Activated CD4-positive, alpha-beta T cell treated with anti-CD3 and anti-CD28 coated beads, Interleukin-2, amount 10 ng/mL, durations not matched to agents 24 days and 14 days (primary cell): ENCODE results near the gene TLNRD1. TPM values are rescaled to one million over a fixed set of nuclear protein-coding genes. Genes with fewer than 3 reads are reported as not detected.

Source experiments
- DNase-seq: peaks from one replicate; pipeline ENCODE4 v3.0.0; 2022
- H3K27ac Mint-ChIP-seq: one replicate; pipeline ENCODE4 v1.8.0; 2022; ENCODE audit warnings: mild to moderate bottlenecking, mixed read lengths
- H3K27me3 Mint-ChIP-seq: one replicate; pipeline ENCODE4 v1.8.0; 2022; ENCODE audit warnings: mixed read lengths
- H3K36me3 Mint-ChIP-seq: one replicate; pipeline ENCODE4 v1.8.0; 2022; ENCODE audit warnings: low read depth, mild to moderate bottlenecking, mixed read lengths
- H3K4me1 Mint-ChIP-seq: one replicate; pipeline ENCODE4 v1.8.0; 2021; ENCODE audit warnings: mixed read lengths
- H3K4me3 Mint-ChIP-seq: one replicate; pipeline ENCODE4 v1.8.0; 2022; ENCODE audit warnings: mild to moderate bottlenecking, moderate library complexity, mixed read lengths
- H3K9me3 Mint-ChIP-seq: one replicate; pipeline ENCODE4 v1.8.0; 2021; ENCODE audit warnings: mixed read lengths
- intact Hi-C: fragments of 100-400 bp; cut with micrococcal nuclease; formaldehyde crosslinking; loops from one replicate; pipeline ENCODE4 v1.15.1; 2023
- total RNA-seq: library from RNA; stranded (reverse); gene quantifications from 2 replicates; pipeline ENCODE4 v1.2.3, GENCODE V29; 2022

Gene TLNRD1
- total RNA-seq, 1 donor from 2014 or later: 25.8 TPM

- no peak for DNase-seq
- Mint-ChIP-seq H3K27ac (no peak overlapping the region), H3K4me1 (peaks cover 14% of the 10 kb centered on the region), H3K27me3 (no peaks in the 10 kb centered on the region), H3K4me3 (no peak overlapping the region), H3K9me3 (peaks cover 22% of the 10 kb centered on the region), H3K36me3 (peaks cover 5% of the 10 kb centered on the region)
- intact Hi-C loops: no loop called here
Measured at GRCh38 chr15:81033508-81033907, 32.8 kb downstream of the TLNRD1 start.

- peaks cover 10% of the 10 kb centered on the region for H3K4me1 Mint-ChIP-seq
- intact Hi-C loops: no loop called here
- peaks cover 6% of the 10 kb centered on the region for H3K9me3 Mint-ChIP-seq
- no peak for DNase-seq
- no peak overlapping the region for H3K4me3 Mint-ChIP-seq
- no peaks in the 10 kb centered on the region for H3K27me3 Mint-ChIP-seq
- H3K27ac Mint-ChIP-seq: no peak overlapping the region
- H3K36me3 Mint-ChIP-seq: no peaks in the 10 kb centered on the region
Measured at GRCh38 chr15:81037952-81038743, 37.4 kb downstream of the TLNRD1 start.

DNA sequence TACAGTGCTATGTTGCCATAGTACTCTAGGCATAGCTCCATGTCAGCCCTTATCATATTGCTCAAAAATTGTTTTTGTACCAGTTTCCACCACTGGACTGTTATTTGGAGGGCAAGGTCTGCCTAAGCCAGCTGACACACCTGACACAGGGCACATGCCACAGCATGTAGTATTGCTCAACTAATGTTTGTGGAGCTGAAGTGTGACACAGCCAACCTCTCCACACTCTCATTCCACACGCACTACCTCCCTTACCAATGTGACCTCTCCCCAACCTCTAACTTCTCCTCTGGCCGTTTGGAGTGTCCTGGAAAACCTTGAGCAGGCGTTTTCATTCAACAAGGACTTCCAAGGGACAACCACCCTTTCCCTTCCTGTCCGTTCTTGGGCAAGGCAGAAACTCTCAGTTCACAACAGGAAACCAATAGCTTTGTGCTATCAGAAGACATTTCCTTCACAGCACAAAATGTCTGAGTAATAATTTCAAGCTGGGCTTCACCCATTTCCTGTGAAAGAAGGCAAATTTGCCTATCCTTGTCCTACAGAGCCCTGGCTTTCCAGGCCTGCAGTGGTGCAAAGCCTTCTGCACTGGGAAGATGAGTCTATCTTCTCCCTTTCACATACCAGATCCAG, 38.4 kb downstream of the TLNRD1 start:
- intact Hi-C loops: no loop called here
- H3K4me3 Mint-ChIP-seq: peak overlapping the region; percentile 6
- DNase-seq: peak; percentile 60

GRCh38 chr15:81040757-81041156, 40.0 kb downstream of the TLNRD1 start:
- no peaks in the 10 kb centered on the region for H3K27me3 Mint-ChIP-seq
- H3K27ac Mint-ChIP-seq: no peak overlapping the region
- no peak for DNase-seq
- H3K4me3 Mint-ChIP-seq: no peak overlapping the region
- intact Hi-C loops: no loop called here
- peaks cover 10% of the 10 kb centered on the region for H3K4me1 Mint-ChIP-seq
- H3K36me3 Mint-ChIP-seq: no peaks in the 10 kb centered on the region
- peaks cover 6% of the 10 kb centered on the region for H3K9me3 Mint-ChIP-seq

More for the DNA sequence above, 38.4 kb downstream of the TLNRD1 start:
- Mint-ChIP-seq H3K27ac (peak overlapping the region; percentile 57), H3K36me3 (no peaks in the 10 kb centered on the region), H3K4me1 (peaks cover 10% of the 10 kb centered on the region), H3K27me3 (no peaks in the 10 kb centered on the region), H3K9me3 (peaks cover 6% of the 10 kb centered on the region)

- DNase-seq: no peak
- Mint-ChIP-seq H3K9me3 (peaks cover 14% of the 10 kb centered on the region), H3K4me1 (peaks cover 8% of the 10 kb centered on the region), H3K36me3 (no peaks in the 10 kb centered on the region), H3K4me3 (no peak overlapping the region), H3K27me3 (no peaks in the 10 kb centered on the region), H3K27ac (no peak overlapping the region)
- intact Hi-C loops: no loop called here
Measured at GRCh38 chr15:81043281-81043934, 42.7 kb downstream of the TLNRD1 start.

GRCh38 chr15:81043935-81044575, 43.3 kb downstream of the TLNRD1 start:
- Mint-ChIP-seq H3K27me3 (no peaks in the 10 kb centered on the region), H3K4me1 (peaks cover 6% of the 10 kb centered on the region), H3K27ac (no peak overlapping the region), H3K36me3 (no peaks in the 10 kb centered on the region), H3K9me3 (peaks cover 14% of the 10 kb centered on the region), H3K4me3 (no peak overlapping the region)
- intact Hi-C loops: no loop called here
- DNase-seq: no peak

DNA sequence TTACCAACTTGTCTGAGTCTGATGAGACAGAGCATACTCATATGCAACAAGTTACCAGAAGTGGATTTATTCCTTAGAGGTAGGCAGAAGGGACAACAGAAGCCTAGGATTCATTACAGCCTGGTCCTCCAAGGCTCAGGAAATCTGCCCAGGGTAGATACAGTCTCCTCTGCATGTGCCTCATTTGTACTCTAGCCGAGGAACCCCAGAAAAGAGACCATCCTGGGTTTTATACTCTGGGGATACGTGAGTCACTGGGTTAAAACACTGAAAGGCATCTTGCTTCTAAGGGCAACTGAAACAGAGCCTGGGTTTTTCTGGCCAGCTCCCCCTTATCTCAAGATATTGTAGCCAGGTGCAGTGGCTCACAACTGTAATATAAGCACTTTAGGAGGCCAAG, 45.6 kb downstream of the TLNRD1 start:
- no peak for DNase-seq
- no peaks in the 10 kb centered on the region for H3K36me3 Mint-ChIP-seq

GRCh38 chr15:81047928-81048327, 47.2 kb downstream of the TLNRD1 start:
- peaks cover 4% of the 10 kb centered on the region for H3K27me3 Mint-ChIP-seq

More for the DNA sequence above, 45.6 kb downstream of the TLNRD1 start:
- intact Hi-C loops: no loop called here
- no peak overlapping the region for H3K4me3 Mint-ChIP-seq
- H3K4me1 Mint-ChIP-seq: no peaks in the 10 kb centered on the region
- H3K27me3 Mint-ChIP-seq: peaks cover 4% of the 10 kb centered on the region
- H3K9me3 Mint-ChIP-seq: peaks cover 15% of the 10 kb centered on the region
- H3K27ac Mint-ChIP-seq: no peak overlapping the region

DNA sequence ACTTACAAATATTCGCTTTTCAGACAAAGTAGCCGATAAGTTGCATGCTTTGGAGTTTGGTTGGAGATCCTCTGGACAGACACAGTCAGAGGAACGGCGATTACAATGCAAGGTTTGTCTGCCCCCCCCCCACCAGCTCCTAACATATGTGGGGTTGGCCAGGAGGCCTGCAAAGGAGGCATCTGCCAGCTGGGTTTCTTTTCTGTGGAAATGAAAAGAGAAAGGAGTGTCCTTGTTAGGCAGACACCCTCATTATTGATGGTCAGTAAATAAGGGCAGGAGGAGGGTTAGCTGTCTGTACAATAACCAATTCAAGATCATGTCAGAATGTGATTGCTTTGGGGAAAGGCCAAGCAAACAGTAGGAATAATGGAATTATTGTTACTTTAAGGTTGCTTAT, 49.1 kb downstream of the TLNRD1 start:
- no peak for DNase-seq
- no peak overlapping the region for H3K27ac Mint-ChIP-seq
- no peak overlapping the region for H3K4me3 Mint-ChIP-seq
- H3K4me1 Mint-ChIP-seq: peaks cover 8% of the 10 kb centered on the region
- intact Hi-C loops: no loop called here
- peaks cover 21% of the 10 kb centered on the region for H3K9me3 Mint-ChIP-seq
- peaks cover 9% of the 10 kb centered on the region for H3K27me3 Mint-ChIP-seq
- no peaks in the 10 kb centered on the region for H3K36me3 Mint-ChIP-seq

More at GRCh38 chr15:81047928-81048327, 47.2 kb downstream of the TLNRD1 start:
- intact Hi-C loops: no loop called here
- H3K9me3 Mint-ChIP-seq: peaks cover 12% of the 10 kb centered on the region
- no peak for DNase-seq
- H3K4me3 Mint-ChIP-seq: no peak overlapping the region
- no peak overlapping the region for H3K27ac Mint-ChIP-seq
- H3K36me3 Mint-ChIP-seq: no peaks in the 10 kb centered on the region
- peaks cover 8% of the 10 kb centered on the region for H3K4me1 Mint-ChIP-seq

DNA sequence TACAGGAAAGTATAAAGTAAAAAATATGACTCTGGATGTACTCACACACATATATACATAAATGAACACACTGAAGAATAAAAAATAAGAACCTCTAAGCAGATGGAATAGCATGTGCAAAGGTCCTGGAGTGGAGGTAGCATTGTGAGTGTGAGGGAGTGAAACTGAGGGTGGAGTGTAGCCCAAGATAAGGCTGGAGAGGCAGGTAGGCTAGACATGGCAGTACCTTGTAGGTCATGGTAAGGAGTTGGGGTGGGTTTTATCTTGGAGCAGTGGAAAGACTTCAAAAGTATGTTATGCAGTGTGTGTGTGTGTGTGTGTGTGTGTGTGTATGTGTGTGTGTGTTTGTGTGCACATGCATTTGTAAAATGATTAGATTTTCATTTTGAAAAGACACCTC, 49.5 kb downstream of the TLNRD1 start:
- no peak for DNase-seq
- no peak overlapping the region for H3K4me3 Mint-ChIP-seq
- no peaks in the 10 kb centered on the region for H3K36me3 Mint-ChIP-seq
- H3K27ac Mint-ChIP-seq: no peak overlapping the region
- H3K4me1 Mint-ChIP-seq: peaks cover 8% of the 10 kb centered on the region
- intact Hi-C loops: no loop called here
- H3K9me3 Mint-ChIP-seq: peaks cover 21% of the 10 kb centered on the region
- H3K27me3 Mint-ChIP-seq: peaks cover 9% of the 10 kb centered on the region

DNA sequence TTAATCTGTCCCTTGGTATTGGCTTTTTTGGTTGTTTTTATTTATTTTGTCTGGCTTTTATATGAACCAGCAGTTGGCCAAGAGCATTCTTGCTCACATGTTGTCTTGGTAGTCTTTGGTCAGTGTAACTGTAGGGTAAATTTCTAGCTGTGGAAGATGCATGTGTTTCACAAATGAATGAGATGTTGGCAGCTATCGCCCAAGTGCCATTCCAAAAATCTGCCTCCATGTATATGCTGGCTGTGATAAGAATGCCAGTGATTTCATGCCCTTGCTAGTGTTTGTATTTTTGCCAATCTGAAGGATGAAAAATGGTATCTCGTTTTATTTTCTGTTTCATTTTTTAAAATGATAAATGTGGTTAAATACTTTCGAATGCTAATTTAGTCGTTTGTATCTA, 50.1 kb downstream of the TLNRD1 start:
- peaks cover 8% of the 10 kb centered on the region for H3K4me1 Mint-ChIP-seq
- intact Hi-C loops: no loop called here

DNA sequence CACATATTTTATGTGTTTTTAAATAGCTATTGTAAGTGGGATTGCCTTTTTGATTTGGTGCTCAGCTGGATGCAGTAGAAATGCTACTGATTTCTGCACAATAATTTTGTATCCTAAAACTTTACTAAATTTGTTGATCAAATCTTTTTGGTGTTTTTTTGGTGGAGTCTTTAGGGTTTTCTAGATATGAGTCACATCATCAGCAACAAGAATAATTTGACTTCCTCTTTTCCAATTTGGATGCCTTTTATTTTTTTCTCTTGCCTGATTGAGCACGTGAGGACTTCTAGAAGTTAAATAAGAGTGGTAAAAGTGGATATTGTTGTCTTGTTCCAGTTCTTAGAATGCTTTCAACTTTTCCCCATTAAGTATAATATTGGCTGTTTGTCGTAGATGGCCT, 51.3 kb downstream of the TLNRD1 start:
- peaks cover 12% of the 10 kb centered on the region for H3K9me3 Mint-ChIP-seq
- H3K4me3 Mint-ChIP-seq: no peak overlapping the region
- peaks cover 9% of the 10 kb centered on the region for H3K27me3 Mint-ChIP-seq
- DNase-seq: no peak
- no peaks in the 10 kb centered on the region for H3K36me3 Mint-ChIP-seq
- H3K4me1 Mint-ChIP-seq: peaks cover 8% of the 10 kb centered on the region
- intact Hi-C loops: no loop called here
- H3K27ac Mint-ChIP-seq: no peak overlapping the region

More for the DNA sequence above, 50.1 kb downstream of the TLNRD1 start:
- DNase-seq: no peak
- Mint-ChIP-seq H3K4me3 (no peak overlapping the region), H3K27me3 (peaks cover 9% of the 10 kb centered on the region), H3K9me3 (peaks cover 20% of the 10 kb centered on the region), H3K27ac (no peak overlapping the region), H3K36me3 (no peaks in the 10 kb centered on the region)

DNA sequence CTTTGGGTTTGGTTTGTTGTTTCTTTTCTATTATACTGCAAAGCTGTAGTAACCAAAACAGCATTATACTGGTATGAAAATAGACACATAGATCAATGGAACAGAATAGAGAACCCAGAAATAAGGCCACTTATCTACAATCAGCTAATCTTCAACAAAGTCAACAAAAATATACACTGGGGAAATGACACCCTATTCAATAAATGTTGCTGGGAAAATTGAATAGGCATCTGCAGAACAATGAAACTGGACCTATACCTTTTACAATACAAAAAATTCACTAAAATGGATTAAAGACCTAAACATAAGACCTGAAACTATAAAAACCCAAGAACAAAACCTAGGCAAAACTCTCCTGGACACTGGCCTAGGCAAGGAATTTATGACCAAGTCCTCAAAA, 52.9 kb downstream of the TLNRD1 start:
- Mint-ChIP-seq H3K36me3 (no peaks in the 10 kb centered on the region), H3K9me3 (peaks cover 12% of the 10 kb centered on the region), H3K4me3 (no peak overlapping the region), H3K27me3 (peaks cover 14% of the 10 kb centered on the region), H3K27ac (no peak overlapping the region), H3K4me1 (peaks cover 8% of the 10 kb centered on the region)
- intact Hi-C loops: no loop called here
- DNase-seq: no peak

- peaks cover 8% of the 10 kb centered on the region for H3K4me1 Mint-ChIP-seq
Measured at GRCh38 chr15:81054236-81054635, 53.5 kb downstream of the TLNRD1 start.

More at GRCh38 chr15:81054236-81054635, 53.5 kb downstream of the TLNRD1 start:
- no peak for DNase-seq
- intact Hi-C loops: no loop called here
- Mint-ChIP-seq H3K36me3 (no peaks in the 10 kb centered on the region), H3K27ac (no peak overlapping the region), H3K4me3 (no peak overlapping the region), H3K27me3 (peaks cover 13% of the 10 kb centered on the region), H3K9me3 (peaks cover 12% of the 10 kb centered on the region)
